ENCODE data around the gene GBF1. TPM values are rescaled to one million over a fixed set of nuclear protein-coding genes. Genes with fewer than 3 reads are reported as not detected.
A peak's percentile ranks its signal among the peaks of the same experiment; 100 is the strongest.

The GBF1 gene
- total RNA-seq, 2 experiments from 2014 or later: 33.1 to 37.5 TPM

GRCh38 chr10:102220612-102221011 is 24.7 kb upstream of the GBF1 start:
- Mint-ChIP-seq H3K4me3 (no peak overlapping the region), H3K27me3 (peaks cover 11% of the 10 kb centered on the region)
- intact Hi-C loops (cut with DNase I, micrococcal nuclease): no loop called here

GRCh38 chr10:102222797-102223196 is 22.5 kb upstream of the GBF1 start:
- Mint-ChIP-seq H3K4me1 (peaks cover 14% of the 10 kb centered on the region), H3K27me3 (peaks cover 23% of the 10 kb centered on the region), H3K4me3 (no peak overlapping the region), H3K9me3 (ENCODE audit: low read depth) (no peaks in the 10 kb centered on the region), H3K27ac (no peak overlapping the region), H3K36me3 (ENCODE audit: low read depth) (no peaks in the 10 kb centered on the region)
- ChIA-PET CTCF (interaction anchor here (0.6 to 2.4 kb wide), 5 partner anchors 8 to 180 kb away, joined by 3 to 5 read pairs (median 5); no protein-coding TSS in a partner anchor), POLR2A (no interaction called here)
- intact Hi-C loops (cut with DNase I, micrococcal nuclease): no loop called here
- no peak for ATAC-seq
- DNase-seq: no peak

More at GRCh38 chr10:102220612-102221011, 24.7 kb upstream of the GBF1 start:
- H3K9me3 Mint-ChIP-seq (ENCODE audit: low read depth): no peaks in the 10 kb centered on the region
- DNase-seq (no peak), ATAC-seq (no peak)
- no peak overlapping the region for H3K27ac Mint-ChIP-seq
- ChIA-PET CTCF (interaction anchor here (0.7 to 2.0 kb wide), 7 partner anchors 10 to 265 kb away, joined by 3 to 15 read pairs (median 3); no protein-coding TSS in a partner anchor), POLR2A (no interaction called here)
- H3K4me1 Mint-ChIP-seq: peaks cover 2% of the 10 kb centered on the region
- no peaks in the 10 kb centered on the region for H3K36me3 Mint-ChIP-seq (ENCODE audit: low read depth)

- Mint-ChIP-seq H3K36me3 (ENCODE audit: low read depth) (no peaks in the 10 kb centered on the region), H3K27me3 (peaks cover 39% of the 10 kb centered on the region), H3K4me3 (peak within 1 kb of the TSS; percentile 38), H3K27ac (no peak within 1 kb of the TSS), H3K9me3 (ENCODE audit: low read depth) (no peaks in the 10 kb centered on the region), H3K4me1 (peaks cover 24% of the 10 kb centered on the region)
- ATAC-seq (peak; percentile 91), DNase-seq (peak; percentile 91)
- ChIA-PET POLR2A (interaction anchor here (0.6 to 1.4 kb wide), 5 partner anchors 20 to 94 kb away, joined by 3 to 8 read pairs (median 3); partner anchors contain the start of gene GBF1), CTCF (interaction anchor here (0.7 to 16.9 kb wide), 14 partner anchors 15 to 900 kb away, joined by 3 to 833 read pairs (median 4); partner anchors contain the start of genes NFKB2 and PITX3)
- intact Hi-C loops (cut with DNase I, micrococcal nuclease): loop anchor here (1.0 kb wide), 3 partner anchors 19 to 169 kb away; partner anchors contain the start of genes GBF1 (in 1 of the 2) and NFKB2 (in 1 of the 2)
These were observed 19.4 kb upstream of the GBF1 start, which contains the start of gene ELOVL3 for GRCh38 chr10:102225646-102226541. Gene ELOVL3, plus strand, starts transcription at chr10:102226299. Its CDS starts 250 bp downstream, at chr10:102226549.

- Mint-ChIP-seq H3K27ac (no peak overlapping the region), H3K36me3 (ENCODE audit: low read depth) (no peaks in the 10 kb centered on the region), H3K4me1 (peaks cover 26% of the 10 kb centered on the region), H3K9me3 (ENCODE audit: low read depth) (no peaks in the 10 kb centered on the region), H3K4me3 (peak overlapping the region; percentile 38), H3K27me3 (peaks cover 34% of the 10 kb centered on the region)
- ATAC-seq: no peak
- no peak for DNase-seq
- ChIA-PET CTCF (interaction anchor here (0.7 to 16.9 kb wide), 15 partner anchors 14 to 900 kb away, joined by 3 to 833 read pairs (median 5); partner anchors contain the start of genes CUEDC2, NFKB2 and PITX3), POLR2A (interaction anchor here (0.6 to 1.4 kb wide), 5 partner anchors 19 to 93 kb away, joined by 3 to 8 read pairs (median 3); partner anchors contain the start of gene GBF1)
- intact Hi-C loops (cut with DNase I, micrococcal nuclease): loop anchor here (1.0 kb wide), 3 partner anchors 19 to 169 kb away; partner anchors contain the start of genes GBF1 (in 1 of the 2) and NFKB2 (in 1 of the 2)
These were observed 18.8 kb upstream of the GBF1 start for GRCh38 chr10:102226542-102226870.

GRCh38 chr10:102227050-102227449 is 18.3 kb upstream of the GBF1 start:
- no peak for ATAC-seq
- H3K27me3 Mint-ChIP-seq: peaks cover 36% of the 10 kb centered on the region

GRCh38 chr10:102229810-102230263 is 15.5 kb upstream of the GBF1 start:
- Mint-ChIP-seq H3K27me3 (peaks cover 39% of the 10 kb centered on the region), H3K36me3 (ENCODE audit: low read depth) (no peaks in the 10 kb centered on the region), H3K9me3 (ENCODE audit: low read depth) (no peaks in the 10 kb centered on the region), H3K4me3 (peak overlapping the region; percentile 63), H3K27ac (no peak overlapping the region), H3K4me1 (peaks cover 27% of the 10 kb centered on the region)
- ATAC-seq (peak; percentile 48), DNase-seq (peak; percentile 94)
- intact Hi-C loops (cut with DNase I, micrococcal nuclease): loop anchor here (1.0 to 5.0 kb wide), 9 partner anchors 122 to 353 kb away; partner anchors contain the start of genes NFKB2 (in 1 of the 2) and SUFU (in 1 of the 2)
- CTCF ChIA-PET: interaction anchor here (0.6 to 16.9 kb wide), 58 partner anchors 9 to 356 kb away, joined by 3 to 833 read pairs (median 4); partner anchors contain the start of genes C10orf95, CUEDC2, FBXL15 and GBF1
- POLR2A ChIA-PET: interaction anchor here (1.0 to 3.7 kb wide), 8 partner anchors 15 to 202 kb away, joined by 3 to 23 read pairs (median 4); partner anchors contain the start of genes CUEDC2 and GBF1

More at GRCh38 chr10:102227050-102227449, 18.3 kb upstream of the GBF1 start:
- Mint-ChIP-seq H3K4me1 (peaks cover 27% of the 10 kb centered on the region), H3K27ac (no peak overlapping the region), H3K9me3 (ENCODE audit: low read depth) (no peaks in the 10 kb centered on the region), H3K36me3 (ENCODE audit: low read depth) (no peaks in the 10 kb centered on the region), H3K4me3 (no peak overlapping the region)
- ChIA-PET POLR2A (interaction anchor here (1.0 to 1.4 kb wide), 3 partner anchors 18 to 62 kb away, joined by 3 to 8 read pairs (median 3); partner anchors contain the start of gene GBF1), CTCF (interaction anchor here (0.5 to 16.9 kb wide), 15 partner anchors 14 to 627 kb away, joined by 3 to 833 read pairs (median 4); partner anchors contain the start of genes BORCS7, CUEDC2 and PITX3)
- intact Hi-C loops (cut with DNase I, micrococcal nuclease): no loop called here
- no peak for DNase-seq

GRCh38 chr10:102230264-102230860 is 15.0 kb upstream of the GBF1 start:
- Mint-ChIP-seq H3K27ac (no peak overlapping the region), H3K4me1 (peaks cover 27% of the 10 kb centered on the region), H3K9me3 (ENCODE audit: low read depth) (no peaks in the 10 kb centered on the region), H3K27me3 (peaks cover 41% of the 10 kb centered on the region), H3K4me3 (peak overlapping the region; percentile 63), H3K36me3 (ENCODE audit: low read depth) (no peaks in the 10 kb centered on the region)
- ATAC-seq (peak; percentile 21), DNase-seq (peak; percentile 66)
- POLR2A ChIA-PET: interaction anchor here (0.8 to 3.7 kb wide), 11 partner anchors 10 to 202 kb away, joined by 3 to 23 read pairs (median 4); partner anchors contain the start of genes CUEDC2, GBF1 and PITX3
- intact Hi-C loops (cut with DNase I, micrococcal nuclease): loop anchor here in 1 of 2 experiments (2.0 to 5.0 kb wide), 3 partner anchors 164 to 352 kb away; partner anchors contain the start of gene NFKB2
- CTCF ChIA-PET: interaction anchor here (0.6 to 16.9 kb wide), 59 partner anchors 7 to 1518 kb away, joined by 3 to 833 read pairs (median 5); partner anchors contain the start of genes ACTR1A, C10orf95, CUEDC2 and FBXL15

GRCh38 chr10:102230861-102231356 is 14.4 kb upstream of the GBF1 start:
- H3K4me3 Mint-ChIP-seq: peak overlapping the region; percentile 63
- H3K9me3 Mint-ChIP-seq (ENCODE audit: low read depth): no peaks in the 10 kb centered on the region
- DNase-seq (peak; percentile 77), ATAC-seq (peak; percentile 9)
- no peaks in the 10 kb centered on the region for H3K36me3 Mint-ChIP-seq (ENCODE audit: low read depth)
- ChIA-PET POLR2A (interaction anchor here (0.6 to 3.7 kb wide), 11 partner anchors 10 to 201 kb away, joined by 3 to 23 read pairs (median 4); partner anchors contain the start of genes CUEDC2, GBF1 and PITX3), CTCF (interaction anchor here (0.7 to 16.9 kb wide), 48 partner anchors 8 to 1517 kb away, joined by 3 to 833 read pairs (median 5); partner anchors contain the start of genes ACTR1A, C10orf95, FBXL15 and GBF1)
- H3K4me1 Mint-ChIP-seq: peaks cover 23% of the 10 kb centered on the region
- intact Hi-C loops (cut with DNase I, micrococcal nuclease): loop anchor here (1.0 to 5.0 kb wide), 6 partner anchors 79 to 351 kb away; partner anchors contain the start of genes NFKB2 (in 1 of the 2) and NOLC1 (in 1 of the 2)
- peaks cover 44% of the 10 kb centered on the region for H3K27me3 Mint-ChIP-seq
- no peak overlapping the region for H3K27ac Mint-ChIP-seq

GRCh38 chr10:102231357-102232318 is 13.7 kb upstream of the GBF1 start:
- H3K27me3 Mint-ChIP-seq: peaks cover 43% of the 10 kb centered on the region
- POLR2A ChIA-PET: interaction anchor here (0.6 to 3.7 kb wide), 11 partner anchors 9 to 178 kb away, joined by 3 to 23 read pairs (median 3); partner anchors contain the start of genes GBF1 and PITX3
- CTCF ChIA-PET: interaction anchor here (0.6 to 16.9 kb wide), 58 partner anchors 8 to 442 kb away, joined by 3 to 833 read pairs (median 4); partner anchors contain the start of genes ACTR1A, GBF1, NFKB2 and PITX3

More at GRCh38 chr10:102231357-102232318, 13.7 kb upstream of the GBF1 start:
- peak; percentile 78 for ATAC-seq
- Mint-ChIP-seq H3K36me3 (ENCODE audit: low read depth) (no peaks in the 10 kb centered on the region), H3K4me3 (peak overlapping the region; percentile 63), H3K27ac (no peak overlapping the region), H3K9me3 (ENCODE audit: low read depth) (no peaks in the 10 kb centered on the region), H3K4me1 (peaks cover 17% of the 10 kb centered on the region)
- DNase-seq: peak; percentile 89
- intact Hi-C loops (cut with DNase I, micrococcal nuclease): loop anchor here (1.0 to 5.0 kb wide), 6 partner anchors 79 to 351 kb away; partner anchors contain the start of genes NFKB2 (in 1 of the 2) and NOLC1 (in 1 of the 2)
